Natural killer cell (primary cell): ENCODE data around the gene FOXN3. TPM values are rescaled to one million over a fixed set of nuclear protein-coding genes. Genes with fewer than 3 reads are reported as not detected.
A peak's percentile ranks its signal among the peaks of the same experiment; 100 is the strongest.

ENCODE experiments used
- ATAC-seq, 3 donors: fragments of 150-1000 bp in 2 of 3; fragments of 200-7000 bp in 1 of 3; cut with Tn5 transposase; 1 replicate in 1 of 3; 2 replicates in 2 of 3; pipeline ENCODE4 v1.10.0; 2021; ENCODE audit warnings: mild to moderate bottlenecking in 2 of 3, moderate library complexity in 2 of 3
- DNase-seq, 2 donors: peaks; one replicate each; pipeline versions ENCODE4 v3.0.0 to v3.0.0-alpha.2; 2013 to 2021; ENCODE audit warnings: mixed read lengths in 1 of 2
- H3K27ac ChIP-seq: one replicate; pipeline ENCODE4 v1.5.1; 2013; ENCODE audit warnings: mild to moderate bottlenecking, low read length
- H3K27me3 ChIP-seq: one replicate; pipeline ENCODE4 v1.6.1; 2013; ENCODE audit warnings: low read length; ENCODE audit not compliant: control insufficient read depth, insufficient read depth
- H3K36me3 ChIP-seq: one replicate; pipeline ENCODE4 v1.6.1; 2013; ENCODE audit warnings: low read length; ENCODE audit not compliant: control insufficient read depth, insufficient read depth
- H3K4me1 ChIP-seq: one replicate; pipeline ENCODE4 v1.6.1; 2013; ENCODE audit warnings: low read length; ENCODE audit not compliant: control insufficient read depth, insufficient read depth
- H3K4me3 ChIP-seq: one replicate; pipeline ENCODE4 v1.5.1; 2013; ENCODE audit warnings: low read length
- H3K9me3 ChIP-seq: one replicate; pipeline ENCODE4 v1.6.1; 2013; ENCODE audit warnings: low read length; ENCODE audit not compliant: control insufficient read depth, insufficient read depth
- H3K27ac Mint-ChIP-seq, 2 donors: one replicate each; pipeline ENCODE4 v1.8.0; 2022; ENCODE audit warnings: mild to moderate bottlenecking in 2 of 2, mixed read lengths in 2 of 2, moderate library complexity in 1 of 2
- H3K27me3 Mint-ChIP-seq, 2 donors: one replicate each; pipeline ENCODE4 v1.8.0; 2022; ENCODE audit warnings: low read depth in 2 of 2, mixed read lengths in 2 of 2
- H3K36me3 Mint-ChIP-seq: one replicate; pipeline ENCODE4 v1.8.0; 2022; ENCODE audit warnings: mixed read lengths
- H3K4me1 Mint-ChIP-seq, 2 donors: one replicate each; pipeline ENCODE4 v1.8.0; 2022; ENCODE audit warnings: mixed read lengths in 2 of 2
- H3K4me3 Mint-ChIP-seq: one replicate; pipeline ENCODE4 v1.8.0; 2022; ENCODE audit warnings: mild to moderate bottlenecking, moderate library complexity, mixed read lengths
- H3K9me3 Mint-ChIP-seq, 2 donors: one replicate each; pipeline ENCODE4 v1.8.0; 2022; ENCODE audit warnings: mixed read lengths in 2 of 2
- CTCF ChIP-seq: fragments of 200-600 bp; IDR thresholded peaks from one replicate; pipeline ENCODE4 v1.8.0; 2022; ENCODE audit warnings: antibody characterized with exemption
- WGBS: methylation state at CpG from one replicate; pipeline ENCODE4 v1.1.7; 2013; ENCODE audit warnings: missing lambda C conversion rate; ENCODE audit not compliant: insufficient coverage; 5-methylcytosine and 5-hydroxymethylcytosine counted together
- intact Hi-C: fragments of 100-400 bp; cut with micrococcal nuclease; formaldehyde crosslinking; loops from one replicate; pipeline ENCODE4 v1.14.2; 2022
- total RNA-seq, 4 donors: library from RNA; stranded (reverse); fragments of 120-200 nt in 1 of 4; gene quantifications; one replicate each; pipeline versions ENCODE4 v1.2.3 to v1.2.4, GENCODE V29; 2013 to 2022

Gene FOXN3
- total RNA-seq, 3 donors from 2014 or later (not counting 1 experiment from before 2014, with no cell fraction given), result 209 to 216 (median 209) TPM

GRCh38 chr14:89308232-89308959, 108.6 kb downstream of the FOXN3 start:
- H3K9me3 ChIP-seq, result no peaks in the 10 kb centered on the region
- H3K27ac ChIP-seq, result no peak overlapping the region
- TF ChIP-seq CTCF, result no peak
- Mint-ChIP-seq H3K27ac (peak overlapping the region in 1 of 2 donors; percentile 10), H3K36me3 (no peaks in the 10 kb centered on the region), H3K4me1 (peaks cover 54 to 71% of the 10 kb centered on the region in 2 donors), H3K9me3 (no peaks in the 10 kb centered on the region), H3K27me3 (no peaks in the 10 kb centered on the region), H3K4me3 (no peak overlapping the region)
- H3K27me3 ChIP-seq, result no peaks in the 10 kb centered on the region
- no peak for DNase-seq
- H3K36me3 ChIP-seq, result peaks cover 5% of the 10 kb centered on the region
- no peak for ATAC-seq
- H3K4me1 ChIP-seq, result peaks cover 22% of the 10 kb centered on the region
- WGBS, result 93% methylated on average over 10 of the region's 10 CpGs
- H3K4me3 ChIP-seq, result no peak overlapping the region
- intact Hi-C loops, result no loop called here

GRCh38 chr14:89307409-89307808, 109.6 kb downstream of the FOXN3 start:
- Histone ChIP-seq H3K9me3 (no peaks in the 10 kb centered on the region), H3K4me3 (no peak overlapping the region), H3K4me1 (peaks cover 32% of the 10 kb centered on the region), H3K27me3 (no peaks in the 10 kb centered on the region), H3K36me3 (peaks cover 5% of the 10 kb centered on the region), H3K27ac (no peak overlapping the region)
- Mint-ChIP-seq H3K9me3 (no peaks in the 10 kb centered on the region), H3K4me1 (peaks cover 54 to 71% of the 10 kb centered on the region in 2 donors), H3K4me3 (no peak overlapping the region), H3K27ac (peak overlapping the region in 1 of 2 donors; percentile 28), H3K27me3 (no peaks in the 10 kb centered on the region), H3K36me3 (no peaks in the 10 kb centered on the region)
- ATAC-seq (no peak), DNase-seq (no peak)
- TF ChIP-seq CTCF, result no peak
- 94% methylated on average over 8 of the region's 8 CpGs for WGBS
- intact Hi-C loops, result no loop called here

DNA sequence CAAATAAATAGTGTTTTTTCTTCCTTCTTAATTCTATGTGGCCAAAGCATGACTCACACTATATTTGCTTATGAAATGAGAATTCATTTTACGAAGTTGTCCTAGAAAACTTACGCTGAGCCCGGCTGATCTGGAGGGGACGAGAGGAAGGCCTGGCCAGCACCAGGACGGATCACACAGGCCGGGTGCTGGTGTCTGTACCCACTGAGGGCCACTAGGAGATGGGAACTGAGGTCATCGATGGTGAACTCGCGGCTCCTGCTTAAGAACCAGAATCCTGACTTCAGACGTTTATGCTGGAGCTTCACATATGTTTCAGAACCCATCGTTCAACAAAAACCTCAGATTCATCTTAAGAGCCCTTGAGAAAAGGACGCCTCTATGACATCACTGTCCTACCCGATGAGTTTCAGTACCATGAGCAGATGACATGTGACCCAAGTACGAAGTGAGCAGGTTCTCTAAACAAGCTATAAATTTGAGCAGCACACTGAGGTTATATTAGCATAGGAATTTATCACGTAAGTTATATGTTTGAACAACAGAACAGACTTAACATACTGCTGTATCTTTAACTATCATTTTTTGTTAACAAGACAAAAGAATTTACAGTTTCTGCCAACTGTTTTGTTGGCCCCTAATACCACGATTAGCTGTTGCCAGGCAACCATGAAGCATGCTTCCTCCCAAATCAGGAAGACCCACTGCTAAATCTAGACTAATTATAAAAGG, 111.9 kb downstream of the FOXN3 start:
- peak in 1 of 2 donors; percentile 37 for DNase-seq

More for the DNA sequence above, 111.9 kb downstream of the FOXN3 start:
- Mint-ChIP-seq H3K4me3 (no peak overlapping the region), H3K36me3 (peaks cover 6% of the 10 kb centered on the region), H3K9me3 (no peaks in the 10 kb centered on the region), H3K4me1 (peaks cover 57 to 68% of the 10 kb centered on the region in 2 donors), H3K27ac (peak overlapping the region; percentile 74 to 96), H3K27me3 (no peaks in the 10 kb centered on the region)
- Histone ChIP-seq H3K9me3 (no peaks in the 10 kb centered on the region), H3K27me3 (no peaks in the 10 kb centered on the region), H3K36me3 (peaks cover 1% of the 10 kb centered on the region), H3K4me1 (peaks cover 33% of the 10 kb centered on the region), H3K4me3 (no peak overlapping the region), H3K27ac (peak overlapping the region; percentile 89)
- ATAC-seq, result peak in 1 of 3 donors; percentile 28
- TF ChIP-seq CTCF, result no peak
- WGBS, result 75% methylated on average over 15 of the region's 16 CpGs
- intact Hi-C loops, result no loop called here
